ENCODE measurements around the gene HCFC1.

The HCFC1 gene

DNA sequence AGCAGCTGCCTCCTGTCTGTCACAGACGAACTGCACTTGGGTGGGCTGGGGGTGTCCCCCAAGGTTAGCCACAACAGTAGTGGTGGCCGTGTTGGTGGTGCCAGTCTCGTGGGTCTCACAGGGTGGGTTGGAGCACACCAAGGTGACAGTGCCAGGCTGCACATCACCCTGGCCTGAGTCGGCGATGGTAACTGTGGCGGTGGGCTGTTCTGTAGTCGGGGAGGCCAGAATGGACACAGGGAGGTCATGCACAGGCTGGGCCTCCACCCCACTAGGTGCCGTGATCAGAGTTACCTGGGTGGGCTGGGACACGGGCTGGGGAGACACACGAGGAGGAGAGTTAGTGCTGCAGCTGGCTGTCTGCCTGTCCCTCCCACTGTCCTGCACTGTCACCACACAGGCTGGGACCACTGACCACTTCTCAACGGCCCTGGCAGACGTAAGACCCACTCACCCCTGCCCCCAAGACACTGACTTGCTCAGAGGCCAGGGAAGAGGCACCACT, 16.3 kb downstream of the HCFC1 start:
- DNase-seq (ENCODE audit: low read depth), result no peak
- H3K4me3 ChIP-seq (ENCODE audit: low read length), result no peak overlapping the region
- TF ChIP-seq, protein P1, sequence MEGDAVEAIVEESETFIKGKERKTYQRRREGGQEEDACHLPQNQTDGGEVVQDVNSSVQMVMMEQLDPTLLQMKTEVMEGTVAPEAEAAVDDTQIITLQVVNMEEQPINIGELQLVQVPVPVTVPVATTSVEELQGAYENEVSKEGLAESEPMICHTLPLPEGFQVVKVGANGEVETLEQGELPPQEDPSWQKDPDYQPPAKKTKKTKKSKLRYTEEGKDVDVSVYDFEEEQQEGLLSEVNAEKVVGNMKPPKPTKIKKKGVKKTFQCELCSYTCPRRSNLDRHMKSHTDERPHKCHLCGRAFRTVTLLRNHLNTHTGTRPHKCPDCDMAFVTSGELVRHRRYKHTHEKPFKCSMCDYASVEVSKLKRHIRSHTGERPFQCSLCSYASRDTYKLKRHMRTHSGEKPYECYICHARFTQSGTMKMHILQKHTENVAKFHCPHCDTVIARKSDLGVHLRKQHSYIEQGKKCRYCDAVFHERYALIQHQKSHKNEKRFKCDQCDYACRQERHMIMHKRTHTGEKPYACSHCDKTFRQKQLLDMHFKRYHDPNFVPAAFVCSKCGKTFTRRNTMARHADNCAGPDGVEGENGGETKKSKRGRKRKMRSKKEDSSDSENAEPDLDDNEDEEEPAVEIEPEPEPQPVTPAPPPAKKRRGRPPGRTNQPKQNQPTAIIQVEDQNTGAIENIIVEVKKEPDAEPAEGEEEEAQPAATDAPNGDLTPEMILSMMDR (conservative IDR thresholded peaks at IDR 0.05; ENCODE audit: low read length), result no peak

DNA sequence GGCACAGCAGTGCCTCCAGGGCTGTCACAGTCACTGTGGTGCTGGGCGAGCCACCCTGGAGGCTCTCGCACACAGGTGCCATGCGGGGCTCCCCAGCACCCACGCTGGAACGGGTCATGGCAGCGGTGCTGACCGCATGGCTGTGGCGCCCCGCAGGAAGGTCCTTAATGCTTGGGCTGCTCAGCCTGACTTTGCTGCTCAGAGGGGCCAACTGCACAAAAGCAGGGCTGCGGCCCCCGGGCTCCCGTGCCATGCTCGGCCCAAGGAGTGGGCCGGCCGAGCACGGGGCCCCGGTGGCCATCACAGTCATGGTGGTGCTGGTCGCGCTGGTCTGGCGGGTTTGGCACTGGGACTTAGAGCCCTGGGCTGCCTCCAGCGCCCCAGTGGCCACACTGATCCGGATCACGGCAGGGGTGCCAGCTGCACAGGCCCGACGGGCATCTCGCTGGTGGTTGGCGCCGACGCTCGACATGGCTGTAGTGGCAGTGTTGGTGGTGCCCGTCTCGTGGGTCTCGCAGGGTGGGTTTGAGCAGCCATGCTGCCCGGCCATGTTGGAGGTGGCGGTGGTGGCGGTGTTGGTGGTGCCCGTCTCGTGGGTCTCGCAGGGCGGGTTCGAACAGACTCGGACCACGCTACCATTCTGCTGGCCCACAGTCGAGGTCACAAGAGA, 16.9 kb downstream of the HCFC1 start:
- no peak overlapping the region for H3K4me3 ChIP-seq (ENCODE audit: low read length)
- TF ChIP-seq, protein P1 (conservative IDR thresholded peaks at IDR 0.05; ENCODE audit: low read length), result no peak
- no peak for DNase-seq (ENCODE audit: low read depth)

DNA sequence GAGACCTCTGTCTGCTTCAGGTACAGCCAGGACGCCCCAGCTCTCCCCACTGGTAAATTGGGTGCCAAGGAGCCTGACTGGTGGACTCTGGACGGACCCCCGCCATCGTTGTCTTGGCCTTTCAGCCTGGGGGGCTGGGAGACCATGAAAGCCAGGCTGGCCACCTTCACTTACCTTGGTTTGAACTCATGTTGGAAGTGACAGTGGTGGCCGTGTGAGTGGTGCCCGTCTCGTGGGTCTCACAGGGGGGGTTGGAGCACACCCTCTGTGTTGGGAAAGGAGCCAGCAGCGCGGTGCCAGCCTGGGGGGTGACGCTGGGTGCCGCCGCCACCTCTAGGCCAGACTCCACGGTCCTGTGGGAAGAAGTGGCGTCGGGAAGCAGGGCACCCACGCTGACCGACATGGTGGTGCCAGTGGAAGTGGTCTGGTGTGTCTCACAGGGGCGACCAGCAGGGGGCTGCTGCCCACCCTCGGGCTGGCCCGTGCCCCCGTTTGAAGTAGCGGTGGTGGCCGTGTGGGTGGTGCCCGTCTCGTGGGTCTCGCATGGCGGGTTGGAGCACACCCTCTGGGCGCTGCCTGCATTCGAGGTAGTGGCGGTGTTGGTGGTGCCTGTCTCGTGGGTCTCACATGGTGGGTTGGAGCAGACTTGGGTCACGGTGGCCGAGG, 17.6 kb downstream of the HCFC1 start:
- no peak overlapping the region for H3K4me3 ChIP-seq (ENCODE audit: low read length)
- TF ChIP-seq, protein P1 (conservative IDR thresholded peaks at IDR 0.05; ENCODE audit: low read length), result no peak
- no peak for DNase-seq (ENCODE audit: low read depth)

DNA sequence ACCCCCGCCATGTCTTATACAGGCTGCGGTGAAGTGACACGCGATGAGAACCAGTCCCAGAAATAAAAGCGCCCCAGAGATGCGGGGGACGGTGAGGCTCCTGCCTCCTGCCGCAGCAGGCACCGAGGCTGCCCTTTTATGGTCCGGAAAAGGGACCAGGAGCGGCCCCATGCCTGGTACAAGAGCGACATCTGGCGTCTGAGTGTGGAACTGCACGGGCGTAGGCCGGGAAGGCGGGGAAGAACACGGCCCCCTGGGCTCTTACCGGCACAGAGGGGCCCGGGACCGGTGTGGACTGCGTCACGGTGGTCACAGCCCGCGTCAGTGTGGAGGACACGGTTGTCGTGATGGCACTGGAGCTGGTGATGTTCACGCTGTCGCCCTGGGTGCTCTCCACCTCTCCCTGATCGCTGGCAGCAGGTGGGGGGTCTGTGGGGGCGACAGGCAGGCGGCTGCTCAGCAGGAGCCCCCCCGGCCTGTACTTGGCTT, 18.2 kb downstream of the HCFC1 start:
- H3K4me3 ChIP-seq (ENCODE audit: low read length), result no peak overlapping the region
- DNase-seq (ENCODE audit: low read depth), result peak; percentile 46
- TF ChIP-seq, protein P1 (conservative IDR thresholded peaks at IDR 0.05; ENCODE audit: low read length), result peak; percentile 74

DNA sequence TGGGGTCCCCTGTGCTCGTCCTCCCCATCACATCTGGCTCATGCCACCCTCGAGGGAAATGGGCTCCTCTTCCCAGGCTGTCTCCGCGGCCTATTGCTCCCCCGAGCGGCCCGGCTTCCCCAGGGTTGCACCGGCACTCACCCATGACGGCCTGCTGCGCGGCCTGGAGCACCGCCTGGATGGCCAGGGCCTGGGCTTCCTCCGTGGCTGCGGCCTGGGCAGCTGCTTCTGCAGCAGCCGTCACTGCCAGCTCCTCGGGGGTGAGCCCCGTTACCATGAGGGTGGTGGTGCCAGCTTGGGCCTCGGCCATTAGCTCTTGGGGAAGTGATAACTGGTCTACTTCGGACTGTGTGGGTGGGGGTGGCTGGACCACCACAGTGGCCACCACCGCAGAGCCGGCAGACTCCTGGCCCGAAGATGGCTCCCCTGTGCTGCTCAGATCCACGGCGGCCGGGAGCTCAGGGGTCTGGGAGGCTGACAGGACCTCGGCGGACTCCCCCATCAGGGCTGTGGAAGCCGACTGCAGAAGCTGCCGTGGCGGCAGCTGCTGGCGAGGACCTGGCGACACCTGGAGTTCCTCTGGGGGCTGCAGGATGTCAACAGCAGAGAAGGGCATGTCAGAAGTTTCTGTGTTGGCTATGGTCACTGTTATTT, 19.1 kb downstream of the HCFC1 start:
- DNase-seq (ENCODE audit: low read depth), result no peak
- TF ChIP-seq, protein P1 (conservative IDR thresholded peaks at IDR 0.05; ENCODE audit: low read length), result no peak
- H3K4me3 ChIP-seq (ENCODE audit: low read length), result no peak overlapping the region

DNA sequence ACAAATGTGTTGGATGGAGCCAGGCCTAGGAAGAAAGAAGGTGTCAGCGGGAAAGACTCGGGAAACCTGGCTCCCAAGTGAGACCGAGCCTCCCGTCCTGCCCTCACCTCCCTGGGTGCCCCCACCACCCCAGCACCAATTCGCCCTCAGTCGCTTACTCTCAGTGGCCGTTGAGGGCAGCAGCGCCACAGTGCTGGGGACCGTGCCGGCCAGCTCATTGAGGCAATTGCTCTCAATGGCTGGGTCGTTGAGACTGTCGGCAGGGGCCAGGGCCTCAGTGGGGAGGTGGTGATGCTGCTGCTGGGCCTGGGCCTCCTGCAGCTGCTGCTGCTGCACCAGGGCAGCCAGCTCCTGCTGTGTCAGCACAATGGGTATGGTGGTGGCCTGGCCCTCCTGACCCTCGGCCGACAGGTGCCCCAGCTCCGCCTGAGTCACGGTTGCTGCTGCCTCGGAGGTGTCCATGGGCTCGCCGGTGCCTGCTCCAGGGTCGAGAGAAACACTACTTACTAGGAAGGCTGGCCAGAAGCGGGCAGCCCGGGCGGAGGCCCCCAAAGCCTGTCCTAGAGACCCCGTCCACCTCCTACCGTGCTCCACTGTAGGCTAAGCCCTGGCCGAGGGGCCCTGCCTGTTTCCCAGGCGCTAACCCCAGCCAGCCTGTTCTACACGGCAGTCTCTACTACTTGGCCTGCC, 19.8 kb downstream of the HCFC1 start:
- TF ChIP-seq, protein P1 (conservative IDR thresholded peaks at IDR 0.05; ENCODE audit: low read length), result no peak
- DNase-seq (ENCODE audit: low read depth), result no peak
- H3K4me3 ChIP-seq (ENCODE audit: low read length), result no peak overlapping the region
